Activated CD8-positive, alpha-beta memory T cell treated with anti-CD3 and anti-CD28 coated beads for 1 hour (primary cell): ENCODE results near the gene CCDC28B.
"Not testable (repeated sequence)": the region's sequence is repeated elsewhere in the genome, so short reads cannot be mapped to it uniquely, and the experiment has no call there.

ENCODE experiments used
- DNase-seq, 2 donors: peaks; one replicate each; pipeline ENCODE4 v3.0.0-alpha.2; 2020; ENCODE audit warnings: low read depth in 1 of 2; ENCODE audit errors: extremely low read depth in 1 of 2

CCDC28B gene

GRCh38 chr1:32200226-32201010, at the start of gene CCDC28B:
CCDC28B (plus strand) TSS chr1:32200595; CDS start chr1:32201936, 1,341 bp downstream.
- DNase-seq: peak in 1 of 2 donors; percentile 25

GRCh38 chr1:32150847-32151246, 49.5 kb upstream of the CCDC28B start:
- DNase-seq: no peak

DNA sequence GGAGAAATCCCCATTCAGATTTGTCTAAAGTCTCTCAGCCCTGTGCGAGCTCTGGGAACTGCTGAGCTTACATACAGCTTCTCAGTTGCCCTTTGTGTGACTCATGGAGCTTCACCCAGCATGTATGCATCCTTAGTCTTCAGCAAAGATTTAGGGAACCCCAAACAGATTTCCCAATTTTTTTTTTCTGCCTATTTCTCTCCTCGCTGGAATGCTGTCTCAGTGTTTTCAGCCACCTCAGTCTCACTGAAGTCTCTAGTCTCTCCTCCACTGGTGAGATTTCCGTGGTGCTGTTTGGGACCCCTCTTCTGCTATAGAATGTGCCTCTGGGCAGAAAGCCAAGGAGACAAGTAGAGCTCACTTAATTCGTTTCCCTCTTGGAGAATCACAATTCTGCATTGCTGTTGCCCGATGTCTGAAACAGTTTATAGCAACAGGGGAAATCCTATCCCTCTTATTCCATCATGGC, 49.0 kb upstream of the CCDC28B start:
- no peak for DNase-seq

DNA sequence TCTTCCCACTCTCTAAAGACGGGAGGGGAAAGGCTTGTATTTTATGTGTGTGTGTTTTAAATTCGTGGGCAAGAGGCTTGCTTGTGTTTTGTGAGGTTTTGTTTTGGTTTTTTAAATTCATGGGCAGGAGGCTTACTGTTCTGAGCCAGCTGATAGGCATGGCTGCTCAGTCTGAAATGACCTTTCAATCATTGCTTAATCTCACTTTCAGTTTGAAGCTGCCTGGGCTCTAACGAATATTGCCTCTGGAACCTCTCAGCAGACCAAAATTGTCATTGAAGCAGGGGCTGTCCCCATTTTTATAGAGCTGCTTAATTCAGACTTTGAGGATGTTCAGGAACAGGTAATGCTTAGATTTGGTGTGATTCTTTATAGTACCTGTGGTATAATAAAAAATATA, 41.2 kb upstream of the CCDC28B start:
- no peak for DNase-seq

GRCh38 chr1:32163405-32163804, 37.0 kb upstream of the CCDC28B start:
- no peak for DNase-seq

- DNase-seq: not testable (repeated sequence)
These were observed 34.8 kb upstream of the CCDC28B start for GRCh38 chr1:32165633-32166032.

DNA sequence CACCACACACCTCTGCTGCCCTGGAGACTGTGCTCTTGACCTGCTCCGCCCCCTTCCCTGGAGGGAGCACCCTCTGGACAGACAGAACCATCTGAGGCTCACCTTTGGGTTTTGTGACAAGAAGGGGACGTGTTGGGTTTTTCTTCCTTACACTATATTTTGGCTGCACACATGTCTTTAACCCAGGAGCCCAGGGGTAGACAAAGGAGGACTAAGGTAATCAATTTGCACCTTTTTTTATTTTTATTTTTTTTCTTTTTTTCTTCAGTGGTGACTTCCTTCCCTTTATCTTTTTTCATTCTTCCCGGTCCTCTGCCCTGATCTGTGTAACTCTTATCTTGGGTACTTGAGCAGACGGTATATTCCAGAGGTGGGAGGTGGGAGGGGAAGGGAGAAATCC, 29.4 kb upstream of the CCDC28B start:
- DNase-seq: no peak

- DNase-seq: no peak
These were observed 27.7 kb upstream of the CCDC28B start for GRCh38 chr1:32172621-32173245.

DNA sequence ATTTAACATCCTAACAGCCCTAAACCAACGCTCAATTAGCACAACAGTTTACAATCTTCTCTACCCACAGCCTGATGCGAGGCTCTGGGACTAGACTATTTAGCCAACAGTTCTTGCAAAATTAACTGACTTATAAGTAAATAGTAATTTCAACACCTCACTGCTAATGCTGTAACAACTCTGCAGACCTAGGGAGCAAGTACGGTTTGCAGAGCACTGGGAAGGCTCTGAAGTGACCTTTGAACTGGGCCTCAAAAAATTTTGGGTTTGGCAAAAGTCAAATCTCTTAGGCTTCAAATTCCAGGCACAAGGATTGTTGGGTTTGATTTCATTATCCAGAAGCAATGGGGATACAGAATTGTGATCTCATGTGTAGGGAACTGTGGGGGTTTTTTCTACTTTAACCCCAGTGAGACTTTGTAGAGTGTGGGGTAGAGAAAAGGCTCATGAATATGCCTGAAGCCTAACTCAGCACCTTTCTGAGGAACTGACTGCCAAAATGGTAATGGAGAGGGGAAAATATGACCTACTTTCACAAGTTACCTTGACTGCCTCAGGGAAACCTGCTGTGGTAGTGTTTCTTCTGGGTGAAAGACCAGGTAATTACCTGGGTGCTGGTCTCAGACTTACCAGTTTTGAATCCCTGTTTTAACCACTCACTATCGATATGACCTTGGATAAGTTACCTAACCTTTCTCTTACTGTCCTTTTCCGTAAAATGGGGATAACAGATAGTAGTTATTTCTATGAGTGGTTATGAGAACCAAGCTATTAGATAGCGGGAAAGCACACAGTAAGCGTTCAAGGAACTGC, 21.8 kb upstream of the CCDC28B start:
- DNase-seq: no peak

DNA sequence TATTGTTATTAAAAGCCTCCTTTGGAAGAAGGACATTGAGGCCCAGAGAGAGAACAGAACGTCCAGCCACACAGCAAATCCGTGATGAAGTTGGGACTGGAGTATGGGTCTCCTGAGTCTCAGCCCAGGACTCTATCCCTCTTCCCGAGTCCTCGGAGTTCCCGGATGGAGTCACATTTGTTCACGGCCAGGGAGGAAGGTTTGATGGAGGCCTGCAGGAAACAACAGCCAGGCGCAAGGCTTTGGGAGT, 21.3 kb upstream of the CCDC28B start:
- DNase-seq: no peak

- DNase-seq: peak; percentile 61 to 82
These were observed 20.8 kb upstream of the CCDC28B start, which contains the start of gene TXLNA for GRCh38 chr1:32179443-32180185. TXLNA (plus strand) TSS chr1:32179675; CDS start chr1:32180346, 671 bp downstream.

GRCh38 chr1:32180186-32181060, 20.0 kb upstream of the CCDC28B start:
- no peak for DNase-seq

GRCh38 chr1:32181065-32181464, 19.3 kb upstream of the CCDC28B start:
- DNase-seq: no peak

- DNase-seq: no peak
These were observed 18.8 kb upstream of the CCDC28B start for GRCh38 chr1:32181563-32181962.

- DNase-seq: no peak
These were observed 18.3 kb upstream of the CCDC28B start for GRCh38 chr1:32182060-32182459.

DNA sequence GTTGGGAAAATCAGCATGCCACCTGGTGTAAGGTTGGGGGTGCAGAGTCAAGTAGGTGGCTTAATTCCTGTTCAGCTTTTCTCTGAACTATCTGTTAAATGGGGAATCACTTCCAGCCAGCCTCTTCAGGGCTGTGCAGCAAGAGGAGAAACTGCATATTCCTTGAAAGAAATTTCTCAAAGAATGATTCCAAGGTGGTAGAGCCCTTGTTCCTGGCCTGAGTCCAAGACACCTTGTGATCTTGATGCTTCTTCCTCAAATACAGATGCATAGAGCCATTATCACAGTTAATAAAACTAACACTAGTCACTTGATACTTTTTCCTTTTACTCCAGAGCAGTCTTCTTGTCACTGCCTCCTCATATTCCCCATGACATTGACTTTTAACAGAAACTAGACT, 15.7 kb upstream of the CCDC28B start:
- no peak for DNase-seq

- no peak for DNase-seq
These were observed 14.3 kb upstream of the CCDC28B start for GRCh38 chr1:32186077-32186476.

GRCh38 chr1:32186491-32186890, 13.9 kb upstream of the CCDC28B start:
- no peak for DNase-seq

- DNase-seq: no peak
These were observed 12.5 kb upstream of the CCDC28B start for GRCh38 chr1:32187850-32188249.
